GM12874 (cell line): ENCODE measurements around the gene CETP.

Source experiments
- TF ChIP-seq, protein P1 (sequence below): IDR thresholded peaks from 2 replicates; pipeline ENCODE4 v1.5.1; 2011; ENCODE audit warnings: low read depth, mild to moderate bottlenecking, control low read depth, low read length, moderate library complexity; ENCODE audit not compliant: insufficient read depth

Gene CETP, protein sequence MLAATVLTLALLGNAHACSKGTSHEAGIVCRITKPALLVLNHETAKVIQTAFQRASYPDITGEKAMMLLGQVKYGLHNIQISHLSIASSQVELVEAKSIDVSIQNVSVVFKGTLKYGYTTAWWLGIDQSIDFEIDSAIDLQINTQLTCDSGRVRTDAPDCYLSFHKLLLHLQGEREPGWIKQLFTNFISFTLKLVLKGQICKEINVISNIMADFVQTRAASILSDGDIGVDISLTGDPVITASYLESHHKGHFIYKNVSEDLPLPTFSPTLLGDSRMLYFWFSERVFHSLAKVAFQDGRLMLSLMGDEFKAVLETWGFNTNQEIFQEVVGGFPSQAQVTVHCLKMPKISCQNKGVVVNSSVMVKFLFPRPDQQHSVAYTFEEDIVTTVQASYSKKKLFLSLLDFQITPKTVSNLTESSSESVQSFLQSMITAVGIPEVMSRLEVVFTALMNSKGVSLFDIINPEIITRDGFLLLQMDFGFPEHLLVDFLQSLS

DNA sequence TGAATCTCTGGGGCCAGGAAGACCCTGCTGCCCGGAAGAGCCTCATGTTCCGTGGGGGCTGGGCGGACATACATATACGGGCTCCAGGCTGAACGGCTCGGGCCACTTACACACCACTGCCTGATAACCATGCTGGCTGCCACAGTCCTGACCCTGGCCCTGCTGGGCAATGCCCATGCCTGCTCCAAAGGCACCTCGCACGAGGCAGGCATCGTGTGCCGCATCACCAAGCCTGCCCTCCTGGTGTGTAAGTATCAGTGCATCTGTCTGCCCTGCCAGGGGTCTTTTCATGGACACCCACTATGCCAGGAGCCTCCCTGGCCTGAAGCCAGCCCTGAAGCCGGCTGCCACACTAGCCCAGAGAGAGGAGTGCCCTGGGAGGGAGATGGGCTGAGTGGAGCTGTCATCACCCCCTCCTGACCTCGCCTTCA is at the start of gene CETP:
Gene CETP, plus strand, starts transcription at position 100 of the 431 bp plus-strand sequence. Its CDS starts 30 bp downstream, at position 130.
- TF ChIP-seq, protein P1, sequence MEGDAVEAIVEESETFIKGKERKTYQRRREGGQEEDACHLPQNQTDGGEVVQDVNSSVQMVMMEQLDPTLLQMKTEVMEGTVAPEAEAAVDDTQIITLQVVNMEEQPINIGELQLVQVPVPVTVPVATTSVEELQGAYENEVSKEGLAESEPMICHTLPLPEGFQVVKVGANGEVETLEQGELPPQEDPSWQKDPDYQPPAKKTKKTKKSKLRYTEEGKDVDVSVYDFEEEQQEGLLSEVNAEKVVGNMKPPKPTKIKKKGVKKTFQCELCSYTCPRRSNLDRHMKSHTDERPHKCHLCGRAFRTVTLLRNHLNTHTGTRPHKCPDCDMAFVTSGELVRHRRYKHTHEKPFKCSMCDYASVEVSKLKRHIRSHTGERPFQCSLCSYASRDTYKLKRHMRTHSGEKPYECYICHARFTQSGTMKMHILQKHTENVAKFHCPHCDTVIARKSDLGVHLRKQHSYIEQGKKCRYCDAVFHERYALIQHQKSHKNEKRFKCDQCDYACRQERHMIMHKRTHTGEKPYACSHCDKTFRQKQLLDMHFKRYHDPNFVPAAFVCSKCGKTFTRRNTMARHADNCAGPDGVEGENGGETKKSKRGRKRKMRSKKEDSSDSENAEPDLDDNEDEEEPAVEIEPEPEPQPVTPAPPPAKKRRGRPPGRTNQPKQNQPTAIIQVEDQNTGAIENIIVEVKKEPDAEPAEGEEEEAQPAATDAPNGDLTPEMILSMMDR = no peak

DNA sequence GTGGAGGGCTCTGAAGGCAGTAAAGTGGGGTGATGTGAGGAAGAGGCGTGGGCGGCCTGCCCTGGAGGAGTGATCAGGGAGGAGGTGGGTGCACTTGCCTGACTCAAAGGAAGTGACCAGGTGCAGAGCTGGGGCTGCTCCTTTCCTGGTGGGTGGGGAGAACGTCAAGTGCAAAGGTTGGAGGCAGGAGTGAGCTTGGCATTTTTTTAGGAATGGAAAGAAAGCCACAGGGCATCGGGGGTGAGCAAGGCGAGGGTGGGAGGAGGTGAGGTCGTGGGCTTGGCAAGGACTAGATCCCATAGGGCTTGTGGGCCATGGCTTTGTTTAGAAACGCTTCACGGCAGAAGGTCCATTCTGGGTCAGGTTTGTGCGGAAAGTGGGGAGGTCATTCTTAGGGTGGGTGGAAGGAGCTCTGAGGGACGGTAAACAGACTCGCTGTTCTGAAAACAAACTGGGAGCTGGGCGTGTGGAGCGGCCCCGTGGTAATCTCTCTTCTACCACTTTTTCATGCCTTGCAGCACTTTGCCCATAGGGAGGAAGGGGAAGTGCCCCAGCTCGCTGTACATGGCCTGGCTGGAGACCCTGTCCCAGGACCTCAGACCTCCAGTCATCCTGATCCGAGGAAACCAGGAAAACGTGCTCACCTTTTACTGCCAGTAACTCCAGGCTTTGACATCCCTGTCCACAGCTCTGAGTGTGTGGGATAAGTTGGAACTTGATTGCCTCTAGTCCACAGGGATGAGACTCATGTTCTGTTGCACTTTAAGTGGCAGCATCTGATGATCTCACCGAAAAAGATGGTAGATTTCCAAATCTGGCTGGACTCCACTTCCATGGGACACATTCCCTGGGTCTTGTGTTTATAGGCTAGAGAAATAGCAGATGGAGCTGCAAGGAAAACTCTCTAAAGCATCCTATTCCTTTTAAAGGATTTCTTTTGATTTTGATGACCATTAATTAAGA is 48.7 kb upstream of the CETP start:
- TF ChIP-seq, protein P1 = no peak

DNA sequence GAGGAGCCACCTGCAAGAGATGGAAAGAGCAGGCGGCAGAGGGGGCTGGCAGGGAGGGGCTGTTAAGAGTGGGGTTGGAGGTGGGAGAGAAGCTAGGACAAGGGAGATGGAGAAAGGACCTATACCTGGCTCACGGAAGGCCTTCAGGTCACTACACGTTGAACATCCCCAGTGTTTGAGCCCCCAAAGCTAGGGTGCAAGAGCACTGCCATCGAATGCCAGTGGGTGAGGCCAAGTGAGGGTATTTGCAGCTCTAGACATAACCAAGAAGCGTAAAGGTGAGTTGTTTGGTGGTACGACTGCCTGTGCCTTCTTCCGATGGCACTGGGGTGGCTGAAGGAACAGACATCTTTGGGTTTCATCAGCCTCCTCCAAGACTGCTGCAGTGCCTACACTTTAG is 46.9 kb upstream of the CETP start:
- TF ChIP-seq, protein P1 = no peak

DNA sequence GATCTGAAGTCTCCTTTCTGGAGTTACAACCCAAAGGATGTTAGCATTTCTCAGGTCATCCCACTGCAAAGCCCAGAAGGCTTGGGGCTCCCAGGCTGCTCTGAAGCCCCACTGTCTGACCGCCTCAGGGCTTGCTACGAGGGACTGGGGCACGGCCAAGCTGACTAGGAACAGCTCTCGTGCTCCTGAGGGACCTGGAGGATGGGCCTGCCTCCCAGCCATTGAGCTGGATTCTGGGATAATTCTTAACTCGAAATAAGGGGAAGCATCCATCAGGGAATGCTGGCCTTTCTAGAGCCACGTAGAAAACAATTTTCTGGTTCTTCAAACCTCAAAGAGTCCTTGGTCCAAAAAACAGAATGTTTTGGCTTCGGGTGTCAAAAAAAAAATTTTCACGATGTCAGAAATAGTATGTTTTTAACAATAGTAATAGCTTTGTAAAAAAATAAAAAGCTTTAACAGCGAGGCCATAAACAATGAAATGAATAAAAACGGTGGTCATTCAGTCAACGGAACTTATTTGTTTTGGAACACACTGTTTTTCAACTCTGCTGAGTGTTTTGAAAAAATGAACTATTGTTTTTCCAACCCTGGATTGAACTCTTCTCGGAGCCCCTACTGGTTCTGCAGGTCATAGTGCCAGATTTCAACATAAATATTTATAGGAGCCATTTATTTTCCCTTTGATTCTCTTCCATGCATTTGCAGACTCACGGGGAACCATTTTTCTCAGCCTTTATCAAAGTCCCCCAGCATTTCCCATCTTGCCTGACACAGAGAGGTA is 46.2 kb upstream of the CETP start:
- TF ChIP-seq, protein P1 = no peak

DNA sequence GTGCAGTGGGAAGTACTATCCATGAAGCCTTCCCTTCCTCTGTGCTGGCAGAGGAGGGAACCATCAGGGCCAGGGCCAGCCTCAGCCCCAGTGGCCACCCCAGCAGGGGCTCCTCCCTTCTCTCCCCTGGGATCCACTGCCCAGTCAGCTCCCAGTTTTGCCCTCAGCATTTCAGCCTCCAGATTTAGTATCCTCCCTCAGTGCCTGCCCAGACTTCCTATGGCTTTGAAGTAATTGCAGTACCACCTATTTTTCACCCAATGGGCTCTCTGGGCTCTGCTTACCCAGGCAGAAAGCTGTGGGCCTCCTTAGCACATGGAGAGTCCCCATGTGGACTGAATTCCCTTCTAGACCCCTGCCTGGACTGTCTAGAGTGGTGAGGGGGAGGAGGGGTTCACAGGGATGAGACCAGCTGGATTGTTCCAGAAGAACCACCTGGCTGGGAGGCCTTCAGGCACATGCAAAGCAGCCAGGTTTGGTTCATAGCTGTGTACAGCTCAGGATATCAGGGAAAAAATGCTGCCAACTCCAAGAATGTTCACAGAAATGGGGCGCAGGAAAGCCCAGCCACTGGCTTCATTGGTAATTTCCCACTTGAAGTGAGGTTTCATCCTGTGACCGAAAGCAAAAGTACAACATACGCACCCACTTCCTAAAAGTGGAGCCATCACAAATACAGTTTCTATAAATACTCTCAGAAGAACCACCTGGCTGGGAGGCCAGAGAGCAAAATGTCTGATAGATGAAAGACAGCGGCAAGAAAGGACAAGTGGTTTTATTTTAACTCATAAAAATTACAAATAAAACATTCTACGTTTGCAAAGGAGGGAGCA is 45.0 kb upstream of the CETP start:
- TF ChIP-seq, protein P1 = no peak

DNA sequence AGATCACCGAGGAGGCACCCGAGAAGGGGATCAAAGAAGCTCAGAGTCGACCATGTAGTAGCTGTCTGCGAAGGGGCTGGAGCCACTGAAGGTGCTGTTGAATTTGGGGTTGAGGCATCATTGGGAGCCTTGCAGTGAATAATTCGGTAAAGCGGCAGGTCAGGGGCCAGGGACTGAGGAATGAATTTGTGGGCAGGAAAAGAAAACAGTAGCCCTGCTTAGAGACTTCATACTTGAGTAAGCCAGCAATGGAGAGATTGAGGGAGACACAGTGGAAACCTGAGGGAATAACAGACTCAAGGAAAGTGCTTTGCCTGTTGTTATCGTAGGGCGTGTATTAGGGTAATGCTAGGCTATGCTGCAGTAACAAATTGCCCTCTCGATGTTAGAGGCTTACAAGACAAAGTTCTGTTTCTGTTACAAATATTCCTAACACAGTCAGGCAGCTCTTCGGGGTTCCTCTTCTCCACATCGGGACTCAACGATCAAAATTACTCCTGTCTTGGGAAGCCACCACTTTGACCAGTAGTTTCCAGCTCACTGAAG is 43.2 kb upstream of the CETP start:
- TF ChIP-seq, protein P1 = no peak
